ENCODE results near the gene ARAP1. TPM values are rescaled to one million over a fixed set of nuclear protein-coding genes. Genes with fewer than 3 reads are reported as not detected.
A peak's percentile ranks its signal among the peaks of the same experiment; 100 is the strongest.

ARAP1 gene
- total RNA-seq, 1 donor from 2014 or later: 60.2 TPM

DNA sequence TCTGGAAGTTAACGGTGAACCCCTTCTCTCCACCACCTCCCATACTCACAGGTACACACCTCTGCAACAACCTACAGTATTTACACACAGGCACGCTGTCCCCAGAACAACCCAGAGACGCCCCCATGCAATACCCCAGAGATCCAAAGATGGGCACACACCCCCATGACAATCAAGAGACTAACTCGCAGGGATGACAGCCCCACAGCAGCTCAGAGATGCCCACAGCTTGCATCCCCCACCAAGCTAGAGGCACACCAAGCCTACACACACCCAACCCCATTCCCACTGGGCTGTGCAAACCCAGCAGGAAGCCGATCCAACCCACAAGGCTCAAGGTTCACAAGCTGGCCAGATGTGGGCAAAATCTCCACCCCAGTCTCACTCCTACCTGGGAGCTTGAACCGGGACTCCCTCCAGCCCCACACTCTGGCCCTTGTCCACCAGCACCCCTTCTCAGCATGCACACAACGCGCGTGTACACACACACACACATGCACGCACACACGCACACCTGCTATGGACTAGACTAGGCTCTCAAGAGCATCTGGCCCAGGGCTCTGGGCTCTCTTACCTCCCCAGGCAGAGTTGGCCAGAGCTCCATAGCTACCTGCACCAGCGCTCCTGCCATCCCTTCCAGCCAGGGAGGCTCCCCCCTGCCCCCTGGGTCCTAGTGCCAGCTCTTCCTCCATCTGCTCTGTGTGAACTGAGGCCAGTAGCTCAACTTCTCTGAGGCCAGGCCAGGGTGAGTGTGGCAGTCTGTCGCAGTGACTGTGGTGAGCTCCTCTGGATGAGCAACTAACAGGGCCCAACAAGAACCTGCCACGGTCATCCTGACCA is 30.1 kb upstream of the ARAP1 start:
- no peak for DNase-seq (ENCODE audit: low read depth)

DNA sequence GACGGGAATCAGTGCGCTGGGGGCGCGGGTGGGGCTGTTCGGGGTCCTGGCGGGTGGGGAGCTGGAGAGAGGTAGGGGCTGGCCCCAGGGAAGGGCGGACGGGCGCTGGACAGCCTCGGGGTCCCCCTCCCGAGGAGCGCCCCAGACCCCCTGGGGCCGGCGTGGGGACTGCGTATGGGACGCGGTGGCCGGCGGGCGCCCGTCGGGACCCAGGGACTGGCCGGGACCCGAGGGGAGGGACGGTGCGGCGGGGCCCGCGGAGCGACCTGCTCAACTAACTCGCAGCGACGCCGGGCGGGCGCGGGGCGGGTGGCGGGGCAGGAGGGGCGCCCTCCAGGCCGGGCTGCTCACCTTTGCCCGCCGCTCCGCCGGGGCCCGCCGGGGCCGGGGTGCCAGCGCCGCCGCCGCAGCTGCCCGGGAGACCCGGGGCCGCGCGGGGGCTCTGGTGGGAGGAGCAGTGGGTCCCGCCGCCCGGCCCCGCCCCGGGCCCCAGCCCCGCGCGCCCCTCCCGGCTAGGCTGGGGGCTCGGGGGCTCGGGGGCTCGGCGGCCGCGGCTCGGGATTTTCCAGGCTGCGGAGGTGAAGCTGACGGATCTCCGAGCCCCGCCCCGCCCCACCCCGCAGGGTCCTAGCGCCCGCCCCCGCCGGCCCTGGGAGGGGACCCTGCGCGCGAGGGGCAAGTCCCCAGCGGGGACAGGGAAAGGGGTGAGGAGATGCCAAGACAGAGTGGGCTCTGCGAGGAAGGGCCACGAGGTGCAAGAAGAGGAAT is 29.3 kb upstream of the ARAP1 start:
- DNase-seq (ENCODE audit: low read depth): no peak
- peak overlapping the region; percentile 59 for H3K4me3 ChIP-seq (ENCODE audit: low read depth, low read length)
- TF ChIP-seq, protein P1, sequence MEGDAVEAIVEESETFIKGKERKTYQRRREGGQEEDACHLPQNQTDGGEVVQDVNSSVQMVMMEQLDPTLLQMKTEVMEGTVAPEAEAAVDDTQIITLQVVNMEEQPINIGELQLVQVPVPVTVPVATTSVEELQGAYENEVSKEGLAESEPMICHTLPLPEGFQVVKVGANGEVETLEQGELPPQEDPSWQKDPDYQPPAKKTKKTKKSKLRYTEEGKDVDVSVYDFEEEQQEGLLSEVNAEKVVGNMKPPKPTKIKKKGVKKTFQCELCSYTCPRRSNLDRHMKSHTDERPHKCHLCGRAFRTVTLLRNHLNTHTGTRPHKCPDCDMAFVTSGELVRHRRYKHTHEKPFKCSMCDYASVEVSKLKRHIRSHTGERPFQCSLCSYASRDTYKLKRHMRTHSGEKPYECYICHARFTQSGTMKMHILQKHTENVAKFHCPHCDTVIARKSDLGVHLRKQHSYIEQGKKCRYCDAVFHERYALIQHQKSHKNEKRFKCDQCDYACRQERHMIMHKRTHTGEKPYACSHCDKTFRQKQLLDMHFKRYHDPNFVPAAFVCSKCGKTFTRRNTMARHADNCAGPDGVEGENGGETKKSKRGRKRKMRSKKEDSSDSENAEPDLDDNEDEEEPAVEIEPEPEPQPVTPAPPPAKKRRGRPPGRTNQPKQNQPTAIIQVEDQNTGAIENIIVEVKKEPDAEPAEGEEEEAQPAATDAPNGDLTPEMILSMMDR (conservative IDR thresholded peaks at IDR 0.05; ENCODE audit: low read depth, low read length): no peak

More for the DNA sequence above, 30.1 kb upstream of the ARAP1 start:
- TF ChIP-seq, protein P1 (conservative IDR thresholded peaks at IDR 0.05; ENCODE audit: low read depth, low read length): no peak
- peak overlapping the region; percentile 59 for H3K4me3 ChIP-seq (ENCODE audit: low read depth, low read length)

DNA sequence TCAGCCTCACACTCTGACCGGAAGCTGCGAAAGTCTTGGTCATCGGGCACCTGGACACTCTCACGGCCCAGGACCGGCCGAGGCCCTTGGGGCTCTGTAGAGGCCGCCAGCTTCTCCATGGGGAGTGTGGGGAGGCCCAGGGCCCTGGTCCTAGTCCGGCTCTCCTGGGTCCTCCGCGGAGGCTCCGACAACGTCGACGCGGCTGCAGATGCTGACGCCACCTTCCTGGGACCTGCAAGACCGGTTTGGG is 28.8 kb upstream of the ARAP1 start:
- TF ChIP-seq, protein P1 (conservative IDR thresholded peaks at IDR 0.05; ENCODE audit: low read depth, low read length): no peak
- no peak for DNase-seq (ENCODE audit: low read depth)
- H3K4me3 ChIP-seq (ENCODE audit: low read depth, low read length): peak overlapping the region; percentile 59

DNA sequence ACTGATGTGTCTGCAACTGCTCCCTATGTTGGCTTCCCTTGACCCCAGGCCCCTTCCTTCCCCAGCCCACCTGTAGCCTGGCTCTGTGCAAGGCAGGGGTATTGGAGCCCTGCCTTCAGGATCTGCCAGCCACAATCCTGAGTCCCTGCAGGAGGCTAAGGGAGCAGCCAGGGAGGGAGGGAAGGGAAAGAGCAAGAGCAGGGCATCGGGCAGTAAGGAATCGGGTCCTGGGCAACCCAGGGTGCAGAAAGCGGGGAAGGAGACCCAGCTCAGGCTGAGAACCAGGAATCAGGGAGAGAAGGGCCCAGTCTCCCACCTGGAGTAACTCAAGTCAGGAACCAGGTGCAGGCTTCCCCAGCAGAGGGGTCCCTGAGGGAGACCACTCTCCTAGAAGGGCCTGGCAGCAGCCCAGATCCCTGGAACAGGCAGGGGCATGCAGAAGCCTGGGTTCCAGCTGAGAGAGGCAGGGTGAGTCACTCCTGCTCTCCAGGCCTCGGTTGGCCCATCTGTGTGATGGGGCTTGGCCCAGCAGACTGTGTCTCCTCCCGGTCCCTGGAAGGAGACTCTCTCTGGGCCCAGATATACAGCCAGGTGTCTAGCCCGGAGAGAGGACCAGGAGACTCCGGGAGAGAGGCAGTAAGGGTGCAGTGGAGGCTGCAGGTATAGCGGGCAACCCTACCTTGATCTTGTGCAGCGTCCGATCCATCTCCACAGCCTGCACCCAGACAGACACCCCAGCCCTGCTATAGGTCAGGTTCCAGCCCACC is 28.3 kb upstream of the ARAP1 start:
- peak overlapping the region; percentile 59 for H3K4me3 ChIP-seq (ENCODE audit: low read depth, low read length)
- TF ChIP-seq, protein P1 (conservative IDR thresholded peaks at IDR 0.05; ENCODE audit: low read depth, low read length): no peak
- no peak for DNase-seq (ENCODE audit: low read depth)

DNA sequence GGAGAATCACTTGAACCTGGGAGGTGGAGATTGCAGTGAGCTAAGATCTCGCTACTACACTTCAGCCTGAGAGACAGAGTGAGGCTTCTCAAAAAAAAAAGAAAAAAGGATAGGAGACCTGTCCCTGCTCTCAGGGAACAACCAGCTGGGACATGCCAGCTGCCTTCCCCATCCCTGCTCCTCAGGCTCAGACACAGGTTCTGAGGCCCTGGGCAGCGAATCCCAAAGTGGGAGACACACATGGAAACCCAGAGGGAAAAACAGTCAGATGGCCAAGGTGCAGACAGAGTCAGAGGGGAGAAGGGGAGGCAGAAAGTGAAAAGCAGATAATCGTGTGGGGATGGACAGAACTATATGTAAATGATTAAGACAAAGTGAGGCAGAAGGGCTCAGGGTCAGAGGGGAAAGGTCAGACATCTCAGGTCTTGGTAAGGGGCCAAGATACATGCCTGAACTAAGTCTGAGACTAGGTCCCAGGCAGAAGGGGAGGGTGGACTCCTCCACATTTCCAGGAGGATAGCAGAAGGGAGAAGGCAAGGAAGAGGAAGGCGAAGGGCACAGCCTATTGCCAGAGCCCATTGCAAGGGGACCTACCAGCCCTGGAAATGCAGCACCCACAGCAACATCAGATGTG is 27.4 kb upstream of the ARAP1 start:
- TF ChIP-seq, protein P1 (conservative IDR thresholded peaks at IDR 0.05; ENCODE audit: low read depth, low read length): no peak
- DNase-seq (ENCODE audit: low read depth): no peak

More for the DNA sequence above, 27.4 kb upstream of the ARAP1 start:
- no peak overlapping the region for H3K4me3 ChIP-seq (ENCODE audit: low read depth, low read length)
